Retinal pigment epithelial cell (primary cell): ENCODE data around the gene BCL2L14.
"Not testable (repeated sequence)": the region's sequence is repeated elsewhere in the genome, so short reads cannot be mapped to it uniquely, and the experiment has no call there.

Experiments
- DNase-seq: peaks from one replicate; pipeline ENCODE4 v3.0.0-alpha.2; 2010; ENCODE audit warnings: low read depth
- H3K4me3 ChIP-seq: 2 replicates; pipeline ENCODE4 v1.5.1; 2011; ENCODE audit warnings: mild to moderate bottlenecking, low read length, control low read depth, moderate library complexity
- TF ChIP-seq, protein P1 (sequence below): conservative IDR thresholded peaks from 2 replicates; pipeline ENCODE4 v1.5.1; 2011; ENCODE audit warnings: low read depth, low read length, control low read depth, inconsistent platforms

The BCL2L14 gene

GRCh38 chr12:12107678-12108077, 36.9 kb downstream of the BCL2L14 start:
- no peak for DNase-seq
- TF ChIP-seq, protein P1, sequence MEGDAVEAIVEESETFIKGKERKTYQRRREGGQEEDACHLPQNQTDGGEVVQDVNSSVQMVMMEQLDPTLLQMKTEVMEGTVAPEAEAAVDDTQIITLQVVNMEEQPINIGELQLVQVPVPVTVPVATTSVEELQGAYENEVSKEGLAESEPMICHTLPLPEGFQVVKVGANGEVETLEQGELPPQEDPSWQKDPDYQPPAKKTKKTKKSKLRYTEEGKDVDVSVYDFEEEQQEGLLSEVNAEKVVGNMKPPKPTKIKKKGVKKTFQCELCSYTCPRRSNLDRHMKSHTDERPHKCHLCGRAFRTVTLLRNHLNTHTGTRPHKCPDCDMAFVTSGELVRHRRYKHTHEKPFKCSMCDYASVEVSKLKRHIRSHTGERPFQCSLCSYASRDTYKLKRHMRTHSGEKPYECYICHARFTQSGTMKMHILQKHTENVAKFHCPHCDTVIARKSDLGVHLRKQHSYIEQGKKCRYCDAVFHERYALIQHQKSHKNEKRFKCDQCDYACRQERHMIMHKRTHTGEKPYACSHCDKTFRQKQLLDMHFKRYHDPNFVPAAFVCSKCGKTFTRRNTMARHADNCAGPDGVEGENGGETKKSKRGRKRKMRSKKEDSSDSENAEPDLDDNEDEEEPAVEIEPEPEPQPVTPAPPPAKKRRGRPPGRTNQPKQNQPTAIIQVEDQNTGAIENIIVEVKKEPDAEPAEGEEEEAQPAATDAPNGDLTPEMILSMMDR: no peak
- no peak overlapping the region for H3K4me3 ChIP-seq

GRCh38 chr12:12108441-12109058, 37.8 kb downstream of the BCL2L14 start:
- TF ChIP-seq, protein P1: no peak
- H3K4me3 ChIP-seq: no peak overlapping the region
- DNase-seq: no peak

DNA sequence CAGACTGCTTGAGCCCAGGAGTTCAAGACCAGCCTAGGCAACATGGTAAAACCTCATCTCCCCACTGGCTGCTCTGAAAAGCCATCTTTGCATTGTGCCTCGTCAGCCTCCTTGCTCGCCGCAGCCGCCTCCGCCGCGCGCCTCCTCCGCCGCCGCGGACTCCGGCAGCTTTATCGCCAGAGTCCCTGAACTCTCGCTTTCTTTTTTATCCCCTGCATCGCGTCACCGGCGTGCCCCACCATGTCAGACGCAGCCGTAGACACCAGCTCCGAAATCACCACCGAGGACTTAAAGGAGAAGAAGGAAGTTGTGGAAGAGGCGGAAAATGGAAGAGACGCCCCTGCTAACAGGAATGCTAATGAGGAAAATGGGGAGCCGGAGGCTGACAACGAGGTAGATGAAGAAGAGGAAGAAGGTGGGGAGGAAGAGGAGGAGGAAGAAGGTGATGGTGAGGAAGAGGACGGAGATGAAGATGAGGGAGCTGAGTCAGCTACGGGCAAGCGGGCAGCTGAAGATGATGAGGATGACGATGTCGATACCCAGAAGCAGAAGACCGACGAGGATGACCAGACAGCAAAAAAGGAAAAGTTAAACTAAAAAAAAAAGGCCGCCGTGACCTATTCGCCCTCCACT, 40.3 kb downstream of the BCL2L14 start:
- not testable (repeated sequence) for H3K4me3 ChIP-seq, DNase-seq

GRCh38 chr12:12115514-12115913, 44.8 kb downstream of the BCL2L14 start:
- no peak overlapping the region for H3K4me3 ChIP-seq
- no peak for DNase-seq
- TF ChIP-seq, protein P1: no peak

DNA sequence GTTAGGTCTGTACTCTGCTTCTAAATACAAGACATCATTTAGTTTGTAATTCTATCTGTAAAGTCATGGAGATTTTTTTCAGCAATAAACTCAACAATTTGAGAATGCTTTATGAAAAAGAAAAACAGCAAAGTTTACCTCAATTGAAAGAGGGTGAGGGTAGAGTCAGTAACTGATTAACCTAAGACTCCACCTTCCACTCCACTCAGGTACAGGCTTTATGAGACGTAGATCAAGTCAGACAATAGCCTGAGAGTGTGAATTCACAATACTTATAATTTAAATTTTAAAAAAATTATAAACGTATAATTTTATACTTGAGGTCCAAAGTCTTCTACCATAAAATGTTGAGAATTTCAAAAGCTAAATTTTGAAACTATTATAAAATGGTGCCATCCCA, 45.9 kb downstream of the BCL2L14 start:
- H3K4me3 ChIP-seq: no peak overlapping the region
- TF ChIP-seq, protein P1: no peak
- DNase-seq: no peak

- DNase-seq: no peak
- H3K4me3 ChIP-seq: no peak overlapping the region
- TF ChIP-seq, protein P1: no peak
Measured at GRCh38 chr12:12121061-12121460, 50.3 kb downstream of the BCL2L14 start.

DNA sequence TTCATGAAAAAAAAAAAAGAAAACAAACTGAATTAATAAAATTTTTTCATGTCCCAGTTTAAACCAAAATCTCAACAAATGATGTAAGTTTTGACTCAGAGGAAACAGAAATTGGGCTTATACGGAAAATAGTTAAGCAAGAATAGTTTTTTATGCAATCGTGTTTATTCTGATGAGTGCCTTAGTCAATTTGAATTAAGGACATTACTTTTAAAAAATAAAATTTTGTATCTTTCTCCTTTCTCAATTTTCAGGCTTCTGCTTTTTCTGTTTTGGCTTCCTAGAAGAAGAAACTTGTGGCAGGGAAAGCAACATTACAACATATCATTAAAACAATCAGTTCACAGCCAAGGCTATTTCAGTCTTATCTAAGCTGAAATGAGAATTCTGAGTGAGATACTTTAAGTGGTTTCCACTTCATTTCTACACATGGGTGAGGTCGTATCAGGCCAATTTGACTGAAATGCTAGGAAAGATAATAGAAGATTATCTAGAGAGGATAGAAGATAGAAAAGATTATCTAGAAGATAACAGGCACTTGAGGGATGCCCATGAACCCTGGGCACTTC, 52.4 kb downstream of the BCL2L14 start:
- DNase-seq: no peak
- TF ChIP-seq, protein P1: no peak
- no peak overlapping the region for H3K4me3 ChIP-seq
